ENCODE results near the gene ACBD6.
"Not testable (repeated sequence)": the region's sequence is repeated elsewhere in the genome, so short reads cannot be mapped to it uniquely, and the experiment has no call there.

Gene ACBD6

GRCh38 chr1:180468311-180468710 lies 34.1 kb downstream of the ACBD6 start:
- TF ChIP-seq CTCF (conservative IDR thresholded peaks at IDR 0.05; ENCODE audit: low read length) (no peak), EZH2phosphoT487 (IDR thresholded peaks at IDR 0.05; ENCODE audit: borderline replicate concordance) (no peak)
- Histone ChIP-seq H3K4me2 (ENCODE audit: low read depth, low read length, poor library complexity, severe bottlenecking) (no peak overlapping the region), H3K27me3 (ENCODE audit: insufficient read depth, low read length, poor library complexity, severe bottlenecking) (no peaks in the 10 kb centered on the region), H4K20me1 (ENCODE audit: insufficient read depth, low read length, poor library complexity, severe bottlenecking) (no peaks in the 10 kb centered on the region), H3K4me3 (ENCODE audit: low read length, poor library complexity, severe bottlenecking) (no peak overlapping the region), H3K9me2 (replicated peaks; ENCODE audit: low read depth, low read length) (no peaks in the 10 kb centered on the region), H3K4me1 (ENCODE audit: insufficient read depth, low read length, poor library complexity, severe bottlenecking) (no peaks in the 10 kb centered on the region), H2AFZ (ENCODE audit: low read length) (no peak overlapping the region), H3K9ac (ENCODE audit: low read depth, low read length, poor library complexity, severe bottlenecking) (no peak overlapping the region), H3K36me3 (ENCODE audit: insufficient read depth, low read length) (peaks cover 27% of the 10 kb centered on the region), H3K9me3 (ENCODE audit: insufficient read depth, low read depth, low read length) (no peaks in the 10 kb centered on the region), H3F3A (ENCODE audit: low read depth) (no peaks in the 10 kb centered on the region), H3K79me2 (ENCODE audit: insufficient read depth, low read length) (peaks cover 77% of the 10 kb centered on the region)

GRCh38 chr1:180462102-180462501 lies 40.3 kb downstream of the ACBD6 start:
- no peaks in the 10 kb centered on the region for H3K9me2 ChIP-seq (replicated peaks; ENCODE audit: low read depth, low read length)
- H3K4me3 ChIP-seq (ENCODE audit: low read length, poor library complexity, severe bottlenecking), result no peak overlapping the region
- peaks cover 30% of the 10 kb centered on the region for H3K36me3 ChIP-seq (ENCODE audit: insufficient read depth, low read length)
- H3K9ac ChIP-seq (ENCODE audit: low read depth, low read length, poor library complexity, severe bottlenecking), result no peak overlapping the region
- H3K79me2 ChIP-seq (ENCODE audit: insufficient read depth, low read length), result peaks cover 88% of the 10 kb centered on the region
- no peaks in the 10 kb centered on the region for H3K4me1 ChIP-seq (ENCODE audit: insufficient read depth, low read length, poor library complexity, severe bottlenecking)
- TF ChIP-seq EZH2phosphoT487 (IDR thresholded peaks at IDR 0.05; ENCODE audit: borderline replicate concordance) (no peak), CTCF (conservative IDR thresholded peaks at IDR 0.05; ENCODE audit: low read length) (no peak)
- no peaks in the 10 kb centered on the region for H3F3A ChIP-seq (ENCODE audit: low read depth)
- H3K27me3 ChIP-seq (ENCODE audit: insufficient read depth, low read length, poor library complexity, severe bottlenecking), result no peaks in the 10 kb centered on the region
- H4K20me1 ChIP-seq (ENCODE audit: insufficient read depth, low read length, poor library complexity, severe bottlenecking), result no peaks in the 10 kb centered on the region
- peaks cover 19% of the 10 kb centered on the region for H3K9me3 ChIP-seq (ENCODE audit: insufficient read depth, low read depth, low read length)
- no peak overlapping the region for H3K4me2 ChIP-seq (ENCODE audit: low read depth, low read length, poor library complexity, severe bottlenecking)
- H2AFZ ChIP-seq (ENCODE audit: low read length), result no peak overlapping the region

DNA sequence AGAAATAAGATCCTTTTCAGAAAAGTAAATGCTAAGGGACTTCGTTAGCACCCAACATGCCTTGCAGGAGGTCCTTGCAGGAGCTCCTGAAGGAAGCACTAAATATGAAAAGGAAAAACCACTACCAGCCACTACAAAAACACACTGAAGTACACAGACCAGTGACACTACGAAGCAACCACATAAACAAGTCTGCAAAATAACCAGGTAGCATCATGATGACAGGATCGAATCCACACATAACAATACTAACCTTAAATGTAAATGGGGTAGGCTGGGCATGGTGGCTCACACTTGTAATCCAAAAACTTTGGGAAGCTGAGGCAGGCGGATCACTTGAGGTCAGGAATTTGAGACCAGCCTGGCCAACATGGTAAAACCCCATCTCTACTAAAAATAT lies 40.7 kb downstream of the ACBD6 start:
- not testable (repeated sequence) for H4K20me1 ChIP-seq (ENCODE audit: insufficient read depth, low read length, poor library complexity, severe bottlenecking); H3F3A ChIP-seq (ENCODE audit: low read depth); H3K9me2 ChIP-seq (replicated peaks; ENCODE audit: low read depth, low read length); H3K4me3 ChIP-seq (ENCODE audit: low read length, poor library complexity, severe bottlenecking); H3K4me1 ChIP-seq (ENCODE audit: insufficient read depth, low read length, poor library complexity, severe bottlenecking); H3K4me2 ChIP-seq (ENCODE audit: low read depth, low read length, poor library complexity, severe bottlenecking); H3K27me3 ChIP-seq (ENCODE audit: insufficient read depth, low read length, poor library complexity, severe bottlenecking); H2AFZ ChIP-seq (ENCODE audit: low read length); H3K9ac ChIP-seq (ENCODE audit: low read depth, low read length, poor library complexity, severe bottlenecking)
- Histone ChIP-seq H3K36me3 (ENCODE audit: insufficient read depth, low read length) (peaks cover 32% of the 10 kb centered on the region), H3K9me3 (ENCODE audit: insufficient read depth, low read depth, low read length) (peaks cover 19% of the 10 kb centered on the region), H3K79me2 (ENCODE audit: insufficient read depth, low read length) (peaks cover 90% of the 10 kb centered on the region)

DNA sequence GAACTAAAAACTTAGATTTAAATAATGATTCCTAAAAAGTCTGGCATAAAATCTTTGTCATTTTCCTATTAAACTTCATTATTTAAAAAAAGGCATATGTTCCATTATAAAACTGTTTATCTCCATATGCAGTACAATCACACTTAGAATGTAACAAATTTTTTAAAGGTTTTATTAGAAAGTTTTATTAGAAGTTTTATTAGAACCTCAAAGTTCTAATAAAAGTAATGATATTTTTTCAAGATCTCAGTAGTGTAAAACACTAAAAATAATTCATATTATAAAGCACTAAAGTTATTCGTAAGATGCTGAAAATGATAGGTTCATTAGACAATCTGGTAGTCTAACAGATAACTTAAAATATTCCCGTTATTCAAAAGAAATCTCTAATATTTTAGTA lies 43.6 kb downstream of the ACBD6 start:
- no peak for TF ChIP-seq CTCF (conservative IDR thresholded peaks at IDR 0.05; ENCODE audit: low read length)
- TF ChIP-seq EZH2phosphoT487 (IDR thresholded peaks at IDR 0.05; ENCODE audit: borderline replicate concordance), result no peak
- no peaks in the 10 kb centered on the region; the same call in 1 of the 2 replicates for H3F3A ChIP-seq (ENCODE audit: low read depth)
- no peak overlapping the region for H3K4me2 ChIP-seq (ENCODE audit: low read depth, low read length, poor library complexity, severe bottlenecking)
- peaks cover 19% of the 10 kb centered on the region for H3K9me3 ChIP-seq (ENCODE audit: insufficient read depth, low read depth, low read length)
- no peak overlapping the region for H3K9ac ChIP-seq (ENCODE audit: low read depth, low read length, poor library complexity, severe bottlenecking)
- peaks cover 5% of the 10 kb centered on the region for H4K20me1 ChIP-seq (ENCODE audit: insufficient read depth, low read length, poor library complexity, severe bottlenecking)
- H3K79me2 ChIP-seq (ENCODE audit: insufficient read depth, low read length), result peaks cover 78% of the 10 kb centered on the region
- H3K4me1 ChIP-seq (ENCODE audit: insufficient read depth, low read length, poor library complexity, severe bottlenecking), result no peaks in the 10 kb centered on the region
- H3K9me2 ChIP-seq (replicated peaks; ENCODE audit: low read depth, low read length), result no peaks in the 10 kb centered on the region
- H3K27me3 ChIP-seq (ENCODE audit: insufficient read depth, low read length, poor library complexity, severe bottlenecking), result no peaks in the 10 kb centered on the region
- no peak overlapping the region for H3K4me3 ChIP-seq (ENCODE audit: low read length, poor library complexity, severe bottlenecking)
- H3K36me3 ChIP-seq (ENCODE audit: insufficient read depth, low read length), result peaks cover 26% of the 10 kb centered on the region; the same call in 1 of the 2 replicates
- H2AFZ ChIP-seq (ENCODE audit: low read length), result no peak overlapping the region
